GM18526 (cell line): ENCODE data around the gene C22orf42.

Experiments used
- POLR2A ChIP-seq: IDR thresholded peaks from 3 replicates; pipeline ENCODE4 v1.6.1; 2011; ENCODE audit not compliant: insufficient read length; ENCODE audit errors: extremely low read depth

Gene C22orf42

GRCh38 chr22:32199961-32200360 is 40.9 kb upstream of the C22orf42 start:
- TF ChIP-seq POLR2A: no peak

- TF ChIP-seq POLR2A: no peak
Observed at GRCh38 chr22:32199341-32199740, 40.2 kb upstream of the C22orf42 start.

- TF ChIP-seq POLR2A: no peak
Observed at GRCh38 chr22:32185821-32186220, 26.7 kb upstream of the C22orf42 start.

GRCh38 chr22:32183625-32184024 is 24.5 kb upstream of the C22orf42 start:
- no peak for TF ChIP-seq POLR2A

GRCh38 chr22:32181043-32181442 is 21.9 kb upstream of the C22orf42 start:
- no peak for TF ChIP-seq POLR2A

GRCh38 chr22:32177221-32177765 is 18.2 kb upstream of the C22orf42 start:
- no peak for TF ChIP-seq POLR2A

GRCh38 chr22:32175683-32176644 is 16.9 kb upstream of the C22orf42 start:
- no peak for TF ChIP-seq POLR2A

GRCh38 chr22:32175115-32175514 is 16.0 kb upstream of the C22orf42 start:
- TF ChIP-seq POLR2A: no peak

GRCh38 chr22:32165681-32166080 is 6.6 kb upstream of the C22orf42 start:
- no peak for TF ChIP-seq POLR2A

GRCh38 chr22:32164075-32164860 is 5.2 kb upstream of the C22orf42 start:
- no peak for TF ChIP-seq POLR2A

GRCh38 chr22:32144496-32145274 is 14.4 kb downstream of the C22orf42 start:
- no peak for TF ChIP-seq POLR2A

- no peak for TF ChIP-seq POLR2A
Observed at GRCh38 chr22:32142600-32142999, 16.5 kb downstream of the C22orf42 start.

GRCh38 chr22:32132783-32133182 is 26.3 kb downstream of the C22orf42 start:
- no peak for TF ChIP-seq POLR2A

GRCh38 chr22:32132126-32132525 is 27.0 kb downstream of the C22orf42 start:
- TF ChIP-seq POLR2A: no peak

- TF ChIP-seq POLR2A: no peak
Observed at GRCh38 chr22:32130464-32130863, 28.6 kb downstream of the C22orf42 start.

GRCh38 chr22:32127904-32128303 is 31.2 kb downstream of the C22orf42 start:
- TF ChIP-seq POLR2A: no peak

- TF ChIP-seq POLR2A: no peak
Observed at GRCh38 chr22:32123657-32124056, 35.4 kb downstream of the C22orf42 start.
